Measurements from ENCODE around the gene AGXT2.
"Not testable (repeated sequence)": the region's sequence is repeated elsewhere in the genome, so short reads cannot be mapped to it uniquely, and the experiment has no call there.

The AGXT2 gene

DNA sequence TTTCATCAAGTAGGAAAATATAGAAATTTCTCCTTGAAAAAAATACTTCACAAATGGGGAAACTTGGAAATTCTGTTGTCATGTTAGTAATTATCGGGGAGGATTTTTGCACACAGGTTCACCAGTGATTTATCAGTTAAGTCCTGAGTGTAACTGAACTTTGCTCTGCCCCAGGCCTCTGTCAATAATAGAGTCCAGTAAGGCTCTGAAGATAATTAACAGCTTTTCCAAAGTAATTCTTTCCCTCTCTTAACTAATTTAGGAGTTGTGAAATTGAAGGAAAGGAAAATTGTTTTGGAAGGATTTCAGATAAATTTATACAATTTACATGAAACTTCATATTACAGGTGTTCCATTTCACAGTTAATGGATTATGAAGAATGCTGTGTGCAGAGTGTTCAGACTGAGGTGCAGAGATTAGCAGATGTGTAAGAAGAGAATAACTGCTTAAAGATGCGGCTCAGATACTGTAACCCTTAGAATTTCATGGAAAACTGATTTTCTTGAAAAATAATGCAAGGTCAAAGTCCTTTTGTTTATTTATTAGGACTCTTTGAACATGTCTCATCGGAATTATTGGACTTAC, 2.9 kb upstream of the AGXT2 start:
- DNase-seq = no peak

DNA sequence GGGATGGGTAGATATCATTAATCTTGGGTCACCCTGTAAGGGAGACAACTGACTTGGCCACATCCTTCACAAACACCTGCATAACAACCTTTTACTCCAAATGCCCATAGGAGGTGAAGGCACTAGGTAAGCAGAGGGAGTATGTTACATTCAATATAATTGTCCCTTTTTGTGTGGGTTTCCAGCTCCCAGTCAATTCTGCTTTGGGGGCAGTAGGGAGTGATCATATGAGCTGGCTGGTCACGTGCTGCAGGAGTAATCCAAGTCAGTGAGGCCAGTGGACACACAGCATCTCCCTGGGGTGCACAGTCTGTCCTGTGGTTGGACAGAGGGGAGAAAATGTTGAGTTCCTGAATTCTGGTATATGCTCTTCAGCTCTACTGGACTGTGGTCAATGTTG, 1.2 kb upstream of the AGXT2 start:
- no peak for DNase-seq

DNA sequence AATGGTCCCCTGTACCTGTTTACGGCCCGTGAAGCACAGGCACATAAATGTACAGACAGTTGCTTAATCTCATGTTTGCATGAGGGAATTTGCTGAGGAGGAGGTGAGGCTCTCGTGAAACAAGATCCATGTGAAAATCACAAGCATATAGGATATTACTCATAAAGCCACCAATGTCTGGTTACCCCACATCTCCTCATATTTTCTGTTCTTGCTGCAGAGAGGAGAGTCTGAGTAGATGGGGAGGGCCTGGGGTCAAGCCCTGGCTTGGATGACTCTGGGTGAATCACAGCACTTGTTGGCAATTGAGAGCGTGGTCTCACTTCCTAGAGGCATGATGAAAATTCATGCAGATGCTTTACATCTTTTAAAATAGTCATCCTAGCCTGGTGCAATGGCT, 975 bp downstream of the AGXT2 start:
- DNase-seq = peak; percentile 7 to 44 (median 18)

DNA sequence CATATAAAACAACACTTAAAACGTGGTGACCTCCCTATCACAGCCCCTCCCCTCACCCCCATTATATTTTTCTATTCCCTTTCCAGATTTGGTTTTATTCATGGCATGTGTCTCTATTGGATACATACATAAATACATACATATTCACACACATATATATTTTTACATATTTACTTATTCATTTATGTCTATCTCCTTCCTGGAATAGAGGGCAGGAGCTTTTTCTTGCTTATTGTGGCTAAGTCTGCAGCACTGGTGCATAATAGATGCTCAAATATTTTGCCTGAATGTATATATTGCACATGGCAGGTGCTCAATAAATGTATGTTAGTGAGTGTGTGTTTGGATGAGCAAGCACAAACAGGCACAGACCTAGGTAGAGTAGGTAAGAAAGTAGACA, 2.5 kb downstream of the AGXT2 start:
- no peak for DNase-seq

DNA sequence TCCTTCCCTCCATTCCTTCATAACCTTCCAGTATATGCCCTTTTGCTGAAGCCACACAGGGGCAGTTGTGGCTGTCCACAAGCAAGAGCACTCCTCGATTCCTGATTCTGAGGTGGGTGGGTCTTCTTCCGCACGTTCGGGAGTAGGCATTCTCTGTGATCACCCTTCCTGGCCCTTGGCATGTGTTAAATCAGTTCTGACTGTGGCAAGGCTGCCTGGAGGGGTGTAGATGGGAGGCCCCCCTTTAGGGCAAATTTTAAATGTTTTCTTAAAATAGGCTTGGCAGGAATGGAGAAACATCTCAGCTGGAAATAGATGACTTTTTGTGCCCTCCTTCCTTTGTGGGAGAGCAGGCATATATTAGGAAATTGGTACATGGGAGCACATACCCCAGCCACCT, 3.1 kb downstream of the AGXT2 start:
- no peak for DNase-seq

DNA sequence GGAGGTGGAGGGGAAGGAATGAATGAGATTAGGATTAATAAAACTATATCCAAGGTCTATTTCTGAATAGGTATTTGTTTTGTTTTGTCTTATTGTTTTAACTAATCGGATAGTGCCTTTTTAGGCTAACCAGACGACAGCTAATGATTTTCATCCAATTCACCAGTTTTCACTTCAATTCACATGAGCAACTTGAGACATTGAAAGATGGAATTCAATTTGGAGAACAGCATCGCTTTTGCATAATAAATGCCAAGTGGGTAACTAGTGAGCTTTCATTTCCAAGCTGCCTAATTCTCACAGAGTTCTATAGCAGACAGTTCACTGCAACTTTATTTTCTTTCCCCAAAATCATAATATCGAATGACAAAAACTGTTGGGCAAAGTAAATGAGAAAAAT, 5.0 kb downstream of the AGXT2 start:
- DNase-seq = no peak

DNA sequence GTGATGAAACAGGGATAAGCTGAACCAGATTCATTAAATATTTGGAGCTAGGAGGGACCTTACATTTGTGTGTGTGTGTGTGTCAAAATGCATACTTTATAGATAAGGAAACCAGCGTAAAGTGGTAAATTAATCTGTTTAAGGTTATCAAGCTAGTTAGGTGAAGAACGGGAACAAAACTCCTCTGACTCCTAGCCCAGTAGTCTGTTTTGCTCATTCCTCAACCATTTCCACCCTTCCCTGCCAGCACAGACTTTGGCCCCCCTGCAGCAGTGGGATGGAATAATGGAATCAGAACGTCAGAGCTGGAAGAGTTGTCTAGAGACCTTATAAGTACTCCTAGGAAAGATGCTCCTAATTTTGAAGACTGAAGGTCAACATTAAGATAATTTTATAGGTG, 6.5 kb downstream of the AGXT2 start:
- DNase-seq = no peak

DNA sequence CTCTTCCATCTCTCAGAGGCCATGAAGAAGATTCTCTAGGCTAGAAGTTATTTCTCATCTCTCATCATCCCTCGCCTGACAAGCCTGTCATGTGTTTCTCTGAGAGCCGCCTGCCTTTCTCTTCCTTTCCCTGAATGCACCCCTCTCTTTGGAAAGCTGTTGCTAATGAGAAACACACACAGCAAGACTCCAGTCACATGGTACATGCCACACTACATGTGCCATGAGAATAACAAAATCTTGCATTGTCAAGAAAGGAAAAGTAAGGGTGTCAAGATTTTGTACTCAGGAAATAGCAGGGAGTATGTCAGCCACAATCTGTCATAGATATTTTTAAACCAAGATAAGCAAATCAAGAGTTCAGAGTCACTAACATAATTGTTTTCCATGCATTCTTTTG, 8.9 kb downstream of the AGXT2 start:
- no peak for DNase-seq

DNA sequence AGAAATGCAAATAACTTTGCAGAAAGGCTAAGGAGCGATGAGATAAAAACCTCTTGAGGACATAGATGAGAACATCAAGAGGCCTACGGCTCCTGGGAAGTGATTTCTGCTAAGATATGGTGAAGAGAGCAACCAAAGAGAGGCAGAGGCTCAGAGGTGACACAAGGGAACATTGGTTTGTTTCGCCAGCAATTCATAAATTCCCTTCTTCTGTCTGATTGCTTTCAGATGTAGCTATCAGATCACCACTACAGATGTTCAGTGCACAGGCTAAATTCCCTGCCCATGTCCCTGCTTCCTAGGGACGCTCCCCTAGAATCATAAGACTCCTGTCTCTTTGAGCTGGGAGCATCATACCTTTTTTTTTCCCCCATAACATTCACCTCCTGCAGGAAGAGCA, 11.2 kb downstream of the AGXT2 start:
- no peak for DNase-seq

DNA sequence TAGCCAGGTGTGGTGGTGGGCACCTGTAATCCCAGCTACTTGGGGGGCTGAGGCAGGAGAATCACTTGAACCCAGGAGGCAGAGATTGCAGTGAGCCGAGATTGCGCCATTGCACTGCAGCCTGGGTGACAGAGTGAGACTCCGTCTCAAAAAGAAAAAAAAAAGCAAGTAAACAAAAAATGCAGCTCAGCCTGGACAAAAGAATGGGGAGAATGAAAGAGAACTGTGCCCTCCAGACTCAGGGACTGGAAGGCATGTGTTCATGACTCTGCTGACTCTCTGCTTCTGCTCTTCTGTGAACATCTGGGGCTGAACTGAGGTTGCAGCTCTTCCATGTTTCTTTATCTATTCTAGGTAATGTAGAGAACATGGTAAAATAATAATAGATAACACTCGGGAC, 11.8 kb downstream of the AGXT2 start:
- DNase-seq = not testable (repeated sequence)

DNA sequence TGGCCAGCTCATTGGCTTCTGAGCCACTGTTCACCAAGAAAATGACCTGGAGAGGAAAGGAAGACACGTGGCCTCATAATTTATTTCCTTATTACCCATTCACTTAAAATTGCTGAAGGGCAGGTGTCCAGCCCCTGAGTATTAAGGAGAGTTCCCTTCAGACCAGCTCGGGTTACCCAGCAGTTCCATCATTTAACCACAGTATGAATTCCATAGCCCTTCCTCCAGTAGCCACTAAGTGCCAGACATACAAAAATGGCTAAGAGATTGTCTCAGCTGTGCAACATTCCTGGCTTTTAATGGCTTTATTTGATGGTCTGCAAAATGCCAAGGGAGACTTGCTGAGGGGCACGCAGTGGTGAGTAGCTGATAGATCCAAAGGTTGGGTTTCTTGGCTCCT, 12.5 kb downstream of the AGXT2 start:
- no peak for DNase-seq

DNA sequence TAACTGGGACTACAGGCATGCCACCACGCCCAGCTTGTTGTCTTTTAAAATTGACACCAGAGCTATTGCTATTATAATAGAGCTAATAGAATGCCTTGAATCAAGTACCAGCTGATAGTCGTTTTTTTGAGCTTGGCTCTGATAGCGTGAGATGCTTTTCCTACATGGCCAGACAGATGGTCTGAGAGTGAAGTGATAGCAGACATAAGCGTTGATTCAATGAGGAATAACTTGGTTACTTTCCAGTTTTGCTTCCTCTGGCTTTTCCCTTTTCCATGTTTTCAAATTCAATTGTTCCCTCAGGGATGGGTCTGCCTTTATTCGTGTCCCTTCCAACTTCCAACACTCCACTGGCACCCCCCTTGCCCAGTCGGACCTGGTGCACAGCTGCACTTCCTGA, 15.4 kb downstream of the AGXT2 start:
- no peak for DNase-seq

DNA sequence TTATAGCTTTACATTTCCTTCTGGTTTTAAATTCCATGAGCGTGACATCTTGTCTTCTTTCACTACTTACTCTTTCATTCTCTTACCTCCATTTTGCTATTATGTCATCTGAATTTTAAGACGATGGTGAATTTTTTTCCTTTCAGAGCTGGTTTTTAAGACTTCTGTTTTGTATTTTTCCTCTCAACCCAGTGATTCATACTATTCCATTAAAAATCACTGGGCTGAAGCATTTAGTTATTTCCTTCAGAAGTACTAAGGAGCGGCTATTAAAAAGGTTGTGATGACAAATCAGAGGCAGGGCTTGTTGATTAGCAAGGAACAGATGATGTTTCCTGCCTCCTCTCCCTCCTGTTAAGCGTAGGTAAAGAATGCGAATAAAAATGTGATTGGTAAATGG, 16.5 kb downstream of the AGXT2 start:
- DNase-seq = no peak

DNA sequence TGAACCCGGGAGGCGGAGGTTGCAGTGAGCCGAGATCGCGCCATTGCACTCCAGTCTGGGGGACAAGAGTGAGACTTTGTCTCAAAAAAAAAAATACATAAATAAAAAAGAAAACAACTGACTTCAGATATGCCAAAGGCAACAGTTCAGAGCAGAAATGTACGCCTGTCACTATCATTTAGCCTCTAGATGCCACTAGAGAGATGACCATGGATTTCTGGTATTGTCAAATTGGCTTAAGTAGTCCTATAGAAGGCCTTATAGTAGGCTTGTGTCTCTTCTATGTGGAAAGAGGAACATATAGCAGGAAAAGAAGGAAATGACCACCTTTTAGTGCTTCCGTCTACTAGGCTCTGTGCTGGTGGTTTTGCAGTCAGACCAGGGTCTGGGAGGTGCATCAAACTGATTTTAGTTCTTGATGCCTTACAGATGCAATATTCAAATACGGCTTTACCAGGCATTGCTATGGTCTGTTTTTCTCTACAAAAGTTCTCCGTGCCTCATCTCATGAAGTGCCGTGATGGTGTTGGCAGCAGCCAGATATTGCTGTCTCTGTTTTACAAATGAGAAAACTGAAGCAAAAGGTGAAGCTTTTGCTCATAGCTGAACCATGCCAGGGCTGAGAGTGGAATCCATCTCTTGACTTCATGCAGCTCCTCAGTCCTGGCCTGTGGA, 17.2 kb downstream of the AGXT2 start:
- peak in 2 of 3 donors; percentile 3 to 8 for DNase-seq

DNA sequence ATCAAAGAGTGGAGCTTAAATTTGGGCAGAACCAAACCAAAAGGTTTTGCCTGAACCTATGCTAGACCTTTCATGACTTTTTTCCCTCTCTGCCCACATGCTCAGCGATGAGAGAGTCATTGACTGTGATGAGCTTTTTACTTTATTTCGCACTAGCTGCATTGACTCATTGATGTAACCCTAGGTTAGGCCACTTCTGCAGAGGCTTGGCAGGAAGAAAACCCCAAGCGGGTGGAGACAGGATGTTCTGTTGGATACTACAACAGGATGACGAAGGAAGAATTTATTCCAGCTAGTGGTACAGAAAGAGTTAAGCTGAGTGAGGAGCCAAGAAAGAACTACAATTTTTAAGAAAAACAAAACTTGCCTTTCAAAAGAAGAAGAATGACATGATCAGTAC, 18.4 kb downstream of the AGXT2 start:
- DNase-seq = peak; percentile 48 to 58 (median 55)

DNA sequence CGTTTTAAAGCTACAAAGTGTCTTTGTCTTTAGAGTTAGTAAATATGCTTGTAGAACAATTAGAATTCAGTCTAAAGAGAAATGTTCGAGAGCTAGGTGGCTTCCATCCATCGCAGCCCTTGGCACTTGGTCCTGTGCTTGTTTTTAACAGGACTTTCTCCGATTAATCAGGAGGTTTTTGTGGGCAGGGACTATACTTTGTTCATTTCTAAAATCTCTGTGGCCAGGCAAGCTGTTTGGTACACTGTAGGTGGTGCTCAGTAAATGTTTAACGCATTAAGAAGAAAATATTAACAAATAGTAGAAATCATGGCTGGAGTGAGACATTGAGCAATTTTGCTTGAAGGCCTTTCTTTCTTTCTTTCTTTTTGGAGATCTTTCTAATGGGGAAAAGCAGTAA, 20.8 kb downstream of the AGXT2 start:
- DNase-seq = no peak

DNA sequence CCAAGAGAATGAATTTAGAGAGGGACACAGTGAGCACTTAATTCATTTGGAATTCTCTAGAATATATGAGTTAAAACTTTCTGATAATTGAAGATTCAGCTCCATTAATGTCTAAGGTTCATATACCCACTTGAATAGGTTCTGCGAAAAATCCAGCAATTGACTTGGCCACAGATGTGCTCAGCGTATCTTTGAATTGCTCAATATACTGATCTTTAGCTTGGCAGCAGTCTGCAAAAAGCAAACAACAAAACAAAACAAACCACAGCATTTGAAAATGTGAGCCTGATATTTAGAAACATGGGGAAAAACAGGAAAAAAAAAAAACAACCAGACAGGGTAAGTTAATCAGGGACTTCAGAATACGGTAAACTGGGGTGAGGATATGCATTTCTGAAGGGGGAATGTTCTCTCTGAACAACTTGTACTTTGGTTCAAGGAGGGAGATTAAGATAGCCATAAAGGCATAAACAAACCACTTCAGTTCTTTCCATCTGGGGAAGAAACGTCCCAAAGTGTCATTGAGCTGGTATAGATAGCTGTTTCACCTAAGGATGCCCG, 21.4 kb downstream of the AGXT2 start:
- no peak for DNase-seq

DNA sequence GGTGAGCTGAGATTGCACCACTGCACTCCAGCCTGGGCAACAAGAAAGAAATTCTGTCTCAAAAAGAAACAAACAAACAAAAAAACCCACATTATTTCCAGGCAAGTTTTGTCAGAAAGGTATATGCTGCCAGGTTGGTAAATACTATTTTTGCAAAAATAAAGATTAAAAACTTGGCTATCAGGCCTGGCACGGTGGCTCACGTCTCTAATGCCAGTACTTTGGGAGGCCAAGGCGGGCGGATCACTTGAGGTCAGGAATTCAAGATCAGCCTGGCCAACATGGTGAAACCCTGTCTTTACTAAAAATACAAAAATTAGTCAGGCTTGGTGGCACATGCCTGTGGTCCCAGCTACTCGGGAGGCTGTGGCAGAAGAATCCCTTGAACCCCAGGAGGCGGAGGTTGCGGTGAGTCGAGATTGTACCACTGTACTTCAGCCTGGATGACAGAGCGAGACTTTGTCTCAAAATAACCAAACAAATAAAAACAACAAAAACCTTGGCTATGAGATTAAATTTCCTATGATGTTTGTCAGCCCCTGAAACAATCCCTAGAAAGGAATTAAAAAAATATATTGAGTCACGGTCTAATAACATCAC, 22.7 kb downstream of the AGXT2 start:
- no peak for DNase-seq

DNA sequence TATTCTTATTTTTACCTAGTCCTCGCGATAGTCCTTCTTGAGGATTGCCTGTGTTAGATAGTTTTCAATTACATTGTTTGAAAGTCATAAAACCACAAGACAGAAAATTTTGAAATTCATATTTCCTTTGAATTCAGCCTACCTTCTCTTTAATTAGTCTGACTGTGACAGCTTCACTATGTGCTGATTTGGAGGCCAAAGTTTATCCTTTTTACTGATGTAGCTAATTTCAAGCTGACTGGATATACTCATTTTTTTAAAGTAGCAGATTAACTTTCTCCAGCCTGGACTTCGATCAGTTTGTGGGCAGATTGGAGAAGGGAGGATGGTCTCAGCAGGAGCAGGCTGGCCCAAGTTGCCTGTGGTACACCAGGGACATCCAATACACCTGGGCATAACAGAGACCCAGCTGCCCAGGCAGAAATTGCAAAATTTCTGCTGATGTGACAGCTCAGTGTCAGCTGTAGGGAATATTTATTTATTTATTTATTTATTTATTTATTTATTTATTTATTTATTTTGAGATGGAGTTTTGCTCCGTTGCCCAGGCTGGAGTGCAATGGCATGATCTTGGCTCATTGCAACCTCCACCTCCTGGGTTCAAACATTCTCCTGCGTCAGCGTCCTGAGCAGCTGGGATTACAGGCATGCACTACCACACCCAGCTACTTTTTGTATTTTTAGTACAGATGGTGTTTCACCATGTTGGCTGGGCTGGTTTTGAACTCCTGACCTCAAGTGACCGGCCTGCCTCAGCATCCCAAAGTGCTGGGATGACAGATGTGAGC, 24.2 kb downstream of the AGXT2 start:
- DNase-seq = no peak

DNA sequence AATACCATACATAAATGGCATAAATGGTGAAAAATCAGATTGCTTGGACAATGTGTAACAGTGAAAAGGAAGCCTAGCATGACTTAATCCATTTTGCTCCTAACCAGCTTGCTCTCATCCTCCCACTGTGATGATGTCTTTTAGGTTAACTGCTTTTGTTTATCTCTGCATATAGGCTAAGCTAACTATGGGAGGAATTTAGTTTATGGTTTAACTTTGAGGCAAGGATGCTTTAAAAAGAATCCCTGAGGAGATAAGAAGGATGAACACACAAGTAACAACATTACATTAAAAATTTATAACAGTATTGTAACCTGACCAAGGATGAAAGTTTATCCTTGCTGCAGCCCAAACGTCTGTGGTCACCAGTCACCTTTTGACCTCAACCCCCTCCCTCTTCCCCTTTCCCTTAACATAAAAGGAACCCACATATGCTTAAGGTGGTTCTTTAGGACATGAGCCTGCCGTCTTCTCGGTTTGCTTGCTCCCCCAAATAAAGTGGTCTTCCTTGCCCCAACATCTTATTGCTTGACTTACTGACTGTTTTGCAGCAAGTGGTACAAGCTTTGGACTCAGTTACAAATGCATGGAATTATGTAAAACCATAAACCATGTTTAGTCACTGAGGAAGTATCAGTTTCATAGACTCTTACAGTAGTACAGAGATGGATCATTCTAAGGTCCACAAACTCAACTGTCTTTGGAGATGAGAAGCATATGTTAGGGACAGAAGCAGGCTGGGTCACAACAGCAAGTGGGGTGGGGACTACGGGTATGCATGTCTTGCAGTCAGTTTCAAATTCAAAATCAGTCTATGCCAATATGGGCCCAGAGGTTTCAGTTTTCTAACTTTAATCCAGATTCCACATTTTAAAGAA, 31.3 kb downstream of the AGXT2 start:
- DNase-seq = no peak

DNA sequence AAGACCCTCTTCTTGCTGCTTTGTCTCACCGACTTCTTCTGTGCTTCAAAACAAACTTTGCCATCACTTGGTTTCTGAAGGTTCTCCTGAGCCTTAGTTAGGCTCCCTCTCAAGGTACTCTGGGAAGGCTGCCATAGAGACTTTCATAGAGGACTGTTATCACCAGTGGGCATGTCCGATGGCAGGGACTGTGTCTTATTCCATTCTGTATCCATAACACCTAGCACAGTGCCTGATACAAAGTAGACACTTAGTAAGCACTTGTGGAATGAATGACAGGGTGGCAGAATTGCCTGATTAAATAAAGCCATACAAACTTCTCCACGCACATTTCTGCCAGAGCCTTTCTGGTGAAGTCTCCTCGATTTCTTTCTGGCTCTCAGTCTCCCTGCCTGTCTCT, 32.7 kb downstream of the AGXT2 start:
- no peak for DNase-seq

DNA sequence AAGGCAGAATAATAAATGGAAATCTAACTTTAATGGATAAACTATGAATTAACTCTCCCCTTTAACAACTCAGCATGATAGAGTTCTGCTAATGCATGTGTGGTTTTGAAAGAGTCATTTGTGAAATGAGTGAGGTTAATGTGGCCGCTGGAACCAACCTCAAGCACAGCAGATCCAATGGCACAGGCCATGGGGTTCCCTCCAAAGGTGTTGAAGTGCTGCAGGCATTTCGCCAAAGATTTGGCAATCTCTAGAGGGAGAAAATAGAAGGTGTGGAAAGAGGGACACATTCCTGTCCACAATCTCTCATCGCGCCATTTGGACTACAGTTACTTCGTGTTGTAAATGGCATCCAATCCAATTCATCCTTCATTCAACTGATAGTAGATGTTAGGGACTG, 35.0 kb downstream of the AGXT2 start:
- DNase-seq = no peak

DNA sequence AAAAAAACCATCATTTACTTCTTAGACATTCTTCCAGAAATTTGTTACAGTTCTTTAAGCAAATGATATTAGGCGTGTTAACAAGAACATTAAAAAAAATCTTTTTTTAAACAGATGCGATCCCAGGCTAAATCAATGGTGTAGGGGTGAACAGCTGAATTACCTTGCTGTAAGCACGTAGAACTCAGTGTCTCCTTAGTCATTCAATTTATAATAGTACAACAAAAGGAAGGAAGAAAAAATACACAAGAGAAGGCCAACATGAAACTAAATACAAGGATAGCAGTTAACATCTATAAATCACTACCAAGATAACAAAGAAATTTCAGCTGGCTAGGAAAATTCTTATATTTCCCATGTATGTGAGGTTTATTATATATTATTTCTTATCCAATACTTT, 35.4 kb downstream of the AGXT2 start:
- DNase-seq = no peak
